Panc1 (cell line): ENCODE data around the gene EFR3B. TPM values are rescaled to one million over a fixed set of nuclear protein-coding genes. Genes with fewer than 3 reads are reported as not detected.

ENCODE experiments used
- ATAC-seq: fragments of 200-7000 bp; cut with Tn5 transposase; 2 replicates; pipeline ENCODE4 v1.9.1; 2020; ENCODE audit warnings: mild to moderate bottlenecking, moderate library complexity
- BruUV-seq: library from RNA; stranded (reverse); fragments of 400-500 nt; replicated peaks from 2 replicates; lab custom pipeline; 2021; lab: Mats Ljungman, UMichigan
- CTCF ChIA-PET: fragments of 300-600 bp; sonication (Branson Sonifier 250); formaldehyde crosslinking; loops from one replicate; lab custom pipeline; 2022; ENCODE audit warnings: antibody characterized with exemption; lab: Charles Lee
- POLR2A ChIA-PET: fragments of 300-600 bp; sonication (Branson Sonifier 250); formaldehyde crosslinking; loops from one replicate; lab custom pipeline; 2022; ENCODE audit warnings: antibody characterized with exemption; lab: Charles Lee
- DNase-seq: peaks from one replicate; pipeline ENCODE4 v3.0.0-alpha.2; 2010; ENCODE audit warnings: low read depth, low spot score
- H3K27ac ChIP-seq: 2 replicates; pipeline ENCODE4 v1.5.1; 2011; ENCODE audit warnings: mild to moderate bottlenecking, low read length, inconsistent platforms
- H3K27me3 ChIP-seq: fragments of 200-500 bp; sonication (Bioruptor generic); 2 replicates; pipeline ENCODE4 v1.6.0; 2014; ENCODE audit warnings: low read length, inconsistent platforms; ENCODE audit not compliant: control insufficient read depth, insufficient read depth
- H3K36me3 ChIP-seq: fragments of 200-500 bp; sonication (Bioruptor generic); 2 replicates; pipeline ENCODE4 v1.5.1; 2014; ENCODE audit warnings: inconsistent platforms, mild to moderate bottlenecking, low read length, moderate library complexity; ENCODE audit not compliant: control insufficient read depth, insufficient read depth
- H3K4me1 ChIP-seq: 2 replicates; pipeline ENCODE4 v1.5.1; 2011; ENCODE audit warnings: inconsistent platforms, mild to moderate bottlenecking, low read length, moderate library complexity; ENCODE audit not compliant: control insufficient read depth, insufficient read depth
- H3K4me3 ChIP-seq, 2 experiments: 2 replicates each; pipeline ENCODE4 v1.5.1; 2011 to 2012; ENCODE audit warnings: low read depth in 2 of 2, low read length in 2 of 2, mild to moderate bottlenecking in 2 of 2, inconsistent platforms in 1 of 2, moderate library complexity in 1 of 2
- H3K9me3 ChIP-seq: fragments of 200-500 bp; sonication (Bioruptor generic); 2 replicates; pipeline ENCODE4 v1.5.1; 2014; ENCODE audit warnings: low read depth, mild to moderate bottlenecking, inconsistent platforms, low read length, moderate library complexity; ENCODE audit not compliant: control insufficient read depth, insufficient read depth
- POLR2AphosphoS5 ChIP-seq: IDR thresholded peaks from 2 replicates; pipeline ENCODE4 v1.6.1; 2012; ENCODE audit warnings: mild to moderate bottlenecking, low read depth, low read length, moderate library complexity
- SIN3A ChIP-seq: IDR thresholded peaks from 2 replicates; pipeline ENCODE4 v1.6.1; 2012; ENCODE audit warnings: low read depth, mild to moderate bottlenecking, low read length, moderate library complexity, borderline replicate concordance; ENCODE audit not compliant: insufficient read depth
- TCF7L2 ChIP-seq: IDR thresholded peaks from 2 replicates; pipeline ENCODE4 v1.6.1; 2011; ENCODE audit warnings: mild to moderate bottlenecking, low read depth, low read length, inconsistent platforms
- in situ Hi-C: cut with HindIII; loops from 2 replicates; pipeline ENCODE4 v1.10.0; 2016; ENCODE audit warnings: low sequenced_read_pairs, low pct_unique_long_range_greater_than_20kb
- intact Hi-C: fragments of 100-400 bp; cut with micrococcal nuclease; formaldehyde crosslinking; loops from one replicate; pipeline ENCODE4 v1.10.0; 2022; ENCODE audit not compliant: unreplicated experiment
- total RNA-seq: library from RNA; stranded (reverse); gene quantifications from one replicate; pipeline ENCODE4 v1.2.1, GENCODE V29; 2021; ENCODE audit not compliant: unreplicated experiment
- TF ChIP-seq, protein P1 (sequence below), 2 experiments: IDR thresholded peaks; 2 replicates each; pipeline ENCODE4 v1.6.1; 2011 to 2012; ENCODE audit warnings: low read depth in 2 of 2, control low read depth in 1 of 2, low read length in 1 of 2, mild to moderate bottlenecking in 1 of 2, moderate library complexity in 1 of 2; ENCODE audit not compliant: insufficient read depth in 1 of 2
- TF ChIP-seq, protein P2 (sequence below): fragments of 450-650 bp; IDR thresholded peaks from 2 replicates; pipeline ENCODE4 v1.5.1; 2017; ENCODE audit warnings: mild to moderate bottlenecking

EFR3B gene
- total RNA-seq, 1 experiment from 2014 or later = 8.9 TPM

DNA sequence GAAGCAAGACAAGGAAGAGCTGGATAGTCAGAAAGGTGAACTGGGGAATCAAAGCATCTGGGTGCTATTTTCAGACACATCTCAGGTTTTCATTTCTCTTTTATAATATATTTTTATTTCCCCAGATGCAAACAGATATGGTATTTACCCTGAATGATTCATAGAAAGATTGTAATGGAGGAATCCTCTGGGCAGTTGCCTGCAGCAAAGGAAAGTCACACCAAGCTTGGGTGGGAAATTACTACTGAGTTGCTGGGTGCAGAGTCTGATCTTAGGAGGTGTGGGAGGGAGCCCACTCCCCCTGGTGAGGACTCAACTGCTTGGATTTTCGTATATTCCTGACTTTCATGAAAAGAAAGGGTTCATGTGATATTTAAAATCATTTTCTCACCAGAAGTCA lies 2.1 kb downstream of the EFR3B start:
- CTCF ChIA-PET = no interaction called here
- TSS peak; percentile 69 for BruUV-seq
- no peak overlapping the region; a peak in 1 of 4 replicates for H3K4me3 ChIP-seq
- intact Hi-C loops (no loop called here), in situ Hi-C loops (no loop called here)
- H3K4me1 ChIP-seq = peaks cover 21% of the 10 kb centered on the region
- ATAC-seq (no peak), DNase-seq (no peak)
- H3K36me3 ChIP-seq = no peaks in the 10 kb centered on the region; the same call in 1 of the 2 replicates
- TF ChIP-seq TCF7L2 (no peak), POLR2AphosphoS5 (no peak), SIN3A (no peak)
- TF ChIP-seq, protein P1, sequence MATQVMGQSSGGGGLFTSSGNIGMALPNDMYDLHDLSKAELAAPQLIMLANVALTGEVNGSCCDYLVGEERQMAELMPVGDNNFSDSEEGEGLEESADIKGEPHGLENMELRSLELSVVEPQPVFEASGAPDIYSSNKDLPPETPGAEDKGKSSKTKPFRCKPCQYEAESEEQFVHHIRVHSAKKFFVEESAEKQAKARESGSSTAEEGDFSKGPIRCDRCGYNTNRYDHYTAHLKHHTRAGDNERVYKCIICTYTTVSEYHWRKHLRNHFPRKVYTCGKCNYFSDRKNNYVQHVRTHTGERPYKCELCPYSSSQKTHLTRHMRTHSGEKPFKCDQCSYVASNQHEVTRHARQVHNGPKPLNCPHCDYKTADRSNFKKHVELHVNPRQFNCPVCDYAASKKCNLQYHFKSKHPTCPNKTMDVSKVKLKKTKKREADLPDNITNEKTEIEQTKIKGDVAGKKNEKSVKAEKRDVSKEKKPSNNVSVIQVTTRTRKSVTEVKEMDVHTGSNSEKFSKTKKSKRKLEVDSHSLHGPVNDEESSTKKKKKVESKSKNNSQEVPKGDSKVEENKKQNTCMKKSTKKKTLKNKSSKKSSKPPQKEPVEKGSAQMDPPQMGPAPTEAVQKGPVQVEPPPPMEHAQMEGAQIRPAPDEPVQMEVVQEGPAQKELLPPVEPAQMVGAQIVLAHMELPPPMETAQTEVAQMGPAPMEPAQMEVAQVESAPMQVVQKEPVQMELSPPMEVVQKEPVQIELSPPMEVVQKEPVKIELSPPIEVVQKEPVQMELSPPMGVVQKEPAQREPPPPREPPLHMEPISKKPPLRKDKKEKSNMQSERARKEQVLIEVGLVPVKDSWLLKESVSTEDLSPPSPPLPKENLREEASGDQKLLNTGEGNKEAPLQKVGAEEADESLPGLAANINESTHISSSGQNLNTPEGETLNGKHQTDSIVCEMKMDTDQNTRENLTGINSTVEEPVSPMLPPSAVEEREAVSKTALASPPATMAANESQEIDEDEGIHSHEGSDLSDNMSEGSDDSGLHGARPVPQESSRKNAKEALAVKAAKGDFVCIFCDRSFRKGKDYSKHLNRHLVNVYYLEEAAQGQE (IDR thresholded peaks at IDR 0.05; ENCODE audit: insufficient read depth in 1 of 2, low read depth in 2 of 2, low read length in 1 of 2) = no peak
- TF ChIP-seq, protein P2, sequence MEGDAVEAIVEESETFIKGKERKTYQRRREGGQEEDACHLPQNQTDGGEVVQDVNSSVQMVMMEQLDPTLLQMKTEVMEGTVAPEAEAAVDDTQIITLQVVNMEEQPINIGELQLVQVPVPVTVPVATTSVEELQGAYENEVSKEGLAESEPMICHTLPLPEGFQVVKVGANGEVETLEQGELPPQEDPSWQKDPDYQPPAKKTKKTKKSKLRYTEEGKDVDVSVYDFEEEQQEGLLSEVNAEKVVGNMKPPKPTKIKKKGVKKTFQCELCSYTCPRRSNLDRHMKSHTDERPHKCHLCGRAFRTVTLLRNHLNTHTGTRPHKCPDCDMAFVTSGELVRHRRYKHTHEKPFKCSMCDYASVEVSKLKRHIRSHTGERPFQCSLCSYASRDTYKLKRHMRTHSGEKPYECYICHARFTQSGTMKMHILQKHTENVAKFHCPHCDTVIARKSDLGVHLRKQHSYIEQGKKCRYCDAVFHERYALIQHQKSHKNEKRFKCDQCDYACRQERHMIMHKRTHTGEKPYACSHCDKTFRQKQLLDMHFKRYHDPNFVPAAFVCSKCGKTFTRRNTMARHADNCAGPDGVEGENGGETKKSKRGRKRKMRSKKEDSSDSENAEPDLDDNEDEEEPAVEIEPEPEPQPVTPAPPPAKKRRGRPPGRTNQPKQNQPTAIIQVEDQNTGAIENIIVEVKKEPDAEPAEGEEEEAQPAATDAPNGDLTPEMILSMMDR = no peak
- H3K27ac ChIP-seq = 0 out of 2 replicates have a peak overlapping the region, but pooled peaks have one; percentile 55
- H3K9me3 ChIP-seq = no peaks in the 10 kb centered on the region
- POLR2A ChIA-PET = no interaction called here
- H3K27me3 ChIP-seq = no peaks in the 10 kb centered on the region

DNA sequence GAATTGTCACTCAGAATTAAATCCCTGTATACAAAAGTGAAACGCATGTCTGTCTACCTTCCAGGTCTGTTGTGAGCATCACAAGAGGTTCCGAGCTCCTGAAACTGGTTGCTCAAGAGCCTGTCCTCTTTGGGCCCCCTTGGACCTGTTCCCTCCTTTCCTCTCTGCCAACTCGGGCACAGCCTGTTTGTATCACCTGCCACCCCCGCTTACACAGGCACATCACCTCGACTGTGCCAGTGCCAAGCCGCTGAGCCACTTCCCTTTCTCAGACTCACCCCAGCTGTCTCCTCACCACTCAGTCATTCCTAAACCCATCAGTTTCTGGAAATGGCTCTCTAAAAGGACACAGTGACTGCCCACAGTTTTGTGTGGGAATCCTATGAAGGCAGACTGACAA lies 3.1 kb downstream of the EFR3B start:
- Histone ChIP-seq H3K36me3 (no peaks in the 10 kb centered on the region; the same call in 1 of the 2 replicates), H3K4me3 (no peak overlapping the region), H3K4me1 (peaks cover 21% of the 10 kb centered on the region), H3K27me3 (no peaks in the 10 kb centered on the region), H3K9me3 (no peaks in the 10 kb centered on the region), H3K27ac (no peak overlapping the region)
- in situ Hi-C loops (no loop called here), intact Hi-C loops (no loop called here)
- TF ChIP-seq, protein P2 = no peak
- TF ChIP-seq SIN3A = no peak
- no peak for TF ChIP-seq POLR2AphosphoS5
- TF ChIP-seq, protein P1 (IDR thresholded peaks at IDR 0.05; ENCODE audit: insufficient read depth in 1 of 2, low read depth in 2 of 2, low read length in 1 of 2) = no peak
- TF ChIP-seq TCF7L2 = no peak
- no TSS peak for BruUV-seq
- CTCF ChIA-PET = no interaction called here
- ATAC-seq (no peak), DNase-seq (no peak)
- POLR2A ChIA-PET = no interaction called here
